GM23338 (cell line): Measurements from ENCODE around the gene DPYD. TPM values are rescaled to one million over a fixed set of nuclear protein-coding genes. Genes with fewer than 3 reads are reported as not detected.

Source experiments
- ATAC-seq: fragments of 200-7000 bp; cut with Tn5 transposase; 3 replicates; pipeline ENCODE4 v1.9.1; 2020
- DNase-seq: peaks from one replicate; pipeline ENCODE4 v3.0.0-alpha.2; 2015; ENCODE audit warnings: low spot score
- H2AFZ ChIP-seq: fragments of 200-600 bp; sonication (generic); 2 replicates; pipeline ENCODE4 v1.8.0; 2016; ENCODE audit warnings: antibody characterized with exemption, mild to moderate bottlenecking, moderate library complexity
- H3F3A ChIP-seq: fragments of 200-600 bp; sonication (generic); replicated peaks from 2 replicates; pipeline ENCODE4 v1.8.0; 2017; ENCODE audit warnings: antibody characterized with exemption, mixed run types, low read depth
- H3K27ac ChIP-seq: fragments of 200-600 bp; sonication (generic); 2 replicates; pipeline ENCODE4 v1.6.1; 2016; ENCODE audit warnings: low read depth
- H3K27me3 ChIP-seq: fragments of 200-600 bp; sonication (generic); 2 replicates; pipeline ENCODE4 v1.8.0; 2016; ENCODE audit warnings: mild to moderate bottlenecking, mixed run types, moderate library complexity; ENCODE audit not compliant: insufficient read depth
- H3K36me3 ChIP-seq: fragments of 200-600 bp; sonication (generic); 2 replicates; pipeline ENCODE4 v1.8.0; 2016; ENCODE audit warnings: mild to moderate bottlenecking; ENCODE audit not compliant: insufficient read depth
- H3K4me1 ChIP-seq: fragments of 200-600 bp; sonication (generic); 2 replicates; pipeline ENCODE4 v1.8.0; 2016; ENCODE audit warnings: mild to moderate bottlenecking, moderate library complexity; ENCODE audit not compliant: insufficient read depth
- H3K4me2 ChIP-seq: fragments of 200-600 bp; sonication (generic); 2 replicates; pipeline ENCODE4 v1.7.1; 2017; ENCODE audit warnings: mixed run types
- H3K4me3 ChIP-seq: fragments of 200-600 bp; sonication (generic); 2 replicates; pipeline ENCODE4 v1.6.1; 2016; ENCODE audit warnings: mixed run types
- H3K79me2 ChIP-seq: fragments of 200-600 bp; sonication (generic); replicated peaks from 2 replicates; pipeline ENCODE4 v1.8.0; 2017; ENCODE audit warnings: mild to moderate bottlenecking; ENCODE audit not compliant: insufficient read depth
- H3K9me2 ChIP-seq: fragments of 200-600 bp; sonication (generic); 2 replicates; pipeline ENCODE4 v1.8.0; 2017; ENCODE audit not compliant: insufficient read depth
- H4K20me1 ChIP-seq: fragments of 200-600 bp; sonication (generic); replicated peaks from 2 replicates; pipeline ENCODE4 v1.8.0; 2017; ENCODE audit warnings: mild to moderate bottlenecking; ENCODE audit not compliant: insufficient read depth
- H3K27ac Mint-ChIP-seq: 2 replicates; pipeline ENCODE4 v1.8.0; 2020; ENCODE audit warnings: inconsistent platforms, mild to moderate bottlenecking, moderate library complexity, mixed read lengths
- H3K27me3 Mint-ChIP-seq: 3 replicates; pipeline ENCODE4 v1.8.0; 2022; ENCODE audit warnings: low read depth, mild to moderate bottlenecking, moderate library complexity, mixed read lengths, inconsistent platforms; ENCODE audit not compliant: insufficient read depth, poor library complexity
- H3K36me3 Mint-ChIP-seq: 3 replicates; pipeline ENCODE4 v1.8.0; 2021; ENCODE audit warnings: low read depth, mild to moderate bottlenecking, inconsistent platforms, moderate library complexity, mixed read lengths
- H3K4me1 Mint-ChIP-seq: 3 replicates; pipeline ENCODE4 v1.8.0; 2020; ENCODE audit warnings: mild to moderate bottlenecking, inconsistent platforms, mixed read lengths
- H3K4me3 Mint-ChIP-seq: 3 replicates; pipeline ENCODE4 v1.8.0; 2021; ENCODE audit warnings: moderate library complexity, mild to moderate bottlenecking, inconsistent platforms, mixed read lengths
- H3K9me3 Mint-ChIP-seq: 3 replicates; pipeline ENCODE4 v1.8.0; 2020; ENCODE audit warnings: moderate library complexity, mild to moderate bottlenecking, inconsistent platforms, mixed read lengths
- CREB1 ChIP-seq: fragments of 250-450 bp; sonication (Bioruptor Pico); IDR thresholded peaks from 2 replicates; pipeline ENCODE4 v1.5.0; 2020; ENCODE audit warnings: low read depth, mild to moderate bottlenecking, moderate library complexity
- CTCF ChIP-seq, 2 experiments: fragments of 200-600 bp in 1 of 2; sonication (generic) in 1 of 2; conservative IDR thresholded peaks; 2 replicates each; pipeline versions ENCODE4 v1.5.1 to v1.6.1; 2016 to 2017; ENCODE audit warnings: antibody characterized with exemption in 2 of 2, low read depth in 2 of 2, mild to moderate bottlenecking in 2 of 2, moderate library complexity in 1 of 2
- EZH2 ChIP-seq: fragments of 200-600 bp; sonication (generic); IDR thresholded peaks from one replicate; pipeline ENCODE4 v1.8.0; 2017; ENCODE audit warnings: antibody characterized with exemption, mild to moderate bottlenecking, low read depth; ENCODE audit not compliant: unreplicated experiment
- EZH2phosphoT487 ChIP-seq: fragments of 200-600 bp; sonication (generic); IDR thresholded peaks from one replicate; pipeline ENCODE4 v1.8.1; 2018; ENCODE audit warnings: antibody characterized with exemption; ENCODE audit not compliant: unreplicated experiment
- JUNB ChIP-seq: IDR thresholded peaks from one replicate; pipeline ENCODE4 v1.6.1; 2016; ENCODE audit warnings: antibody characterized with exemption; ENCODE audit not compliant: unreplicated experiment
- NANOG ChIP-seq: IDR thresholded peaks from 2 replicates; pipeline ENCODE4 v1.6.1; 2016; ENCODE audit warnings: antibody characterized with exemption, borderline replicate concordance
- POLR2AphosphoS5 ChIP-seq: IDR thresholded peaks from 2 replicates; pipeline ENCODE4 v1.6.1; 2016; ENCODE audit warnings: antibody characterized with exemption, low read depth
- STAT1 ChIP-seq: IDR thresholded peaks from one replicate; pipeline ENCODE4 v1.6.1; 2016; ENCODE audit warnings: antibody characterized with exemption; ENCODE audit not compliant: unreplicated experiment
- ZNF114 ChIP-seq: fragments of 250-450 bp; sonication (Bioruptor Pico); IDR thresholded peaks from 2 replicates; pipeline ENCODE4 v1.5.0; 2020; ENCODE audit warnings: mild to moderate bottlenecking, moderate library complexity
- ZNF331 ChIP-seq: fragments of 250-450 bp; sonication (Bioruptor Pico); IDR thresholded peaks from 2 replicates; pipeline ENCODE4 v1.5.0; 2020; ENCODE audit warnings: low read depth, mild to moderate bottlenecking, moderate library complexity
- polyA plus RNA-seq: library from polyadenylated mRNA; unstranded; fragments of >200 nt; fragmentation: Nextera tagmentation; extraction: Ambion mirVana; gene quantifications from 2 replicates; pipeline ENCODE4 v1.2.1, GENCODE V29; 2016
- total RNA-seq: library from RNA; depleted of rRNA; stranded (reverse); fragments of >200 nt; shearing (Covaris generic); gene quantifications from 2 replicates; pipeline ENCODE4 v1.2.3, GENCODE V29; 2014
- TF ChIP-seq, protein P1 (sequence below): IDR thresholded peaks from 2 replicates; pipeline ENCODE4 v1.6.1; 2016; ENCODE audit warnings: antibody characterized with exemption
- TF ChIP-seq, protein P2 (sequence below): IDR thresholded peaks from one replicate; pipeline ENCODE4 v1.6.1; 2018; ENCODE audit warnings: antibody characterized with exemption; ENCODE audit not compliant: unreplicated experiment

Gene DPYD
- total and polyA plus RNA-seq, 2 experiments from 2014 or later, result 0.50 to 1.6 TPM

DNA sequence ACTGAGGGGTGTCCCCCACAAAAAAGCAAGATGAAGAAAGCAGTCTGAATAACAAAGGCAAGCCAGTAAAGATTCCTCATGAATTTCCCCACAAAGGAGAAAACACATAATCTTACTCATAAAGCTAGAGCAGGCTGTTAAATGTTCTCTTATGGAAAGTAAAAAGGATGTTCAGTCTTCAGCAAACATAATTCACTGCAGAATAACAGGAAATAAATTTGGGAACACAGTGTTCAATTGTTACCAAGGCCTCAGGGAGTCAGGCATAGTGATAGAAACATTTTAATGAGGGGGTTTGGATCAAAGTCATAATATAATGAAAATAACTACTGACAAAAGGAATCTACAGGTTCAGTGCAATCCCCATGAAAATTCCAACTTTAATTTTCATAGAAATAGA lies 297.6 kb downstream of the DPYD start:
- peak overlapping the region; percentile 30; the same call in 1 of the 2 replicates for H3K4me2 ChIP-seq
- H3K4me3 Mint-ChIP-seq, result no peak overlapping the region
- H3F3A ChIP-seq, result no peaks in the 10 kb centered on the region
- H3K9me3 Mint-ChIP-seq, result no peaks in the 10 kb centered on the region
- no peaks in the 10 kb centered on the region for H3K36me3 Mint-ChIP-seq
- peak overlapping the region; percentile 81 for H3K27ac Mint-ChIP-seq
- no peaks in the 10 kb centered on the region for H3K9me2 ChIP-seq
- no peaks in the 10 kb centered on the region for H4K20me1 ChIP-seq
- no peak overlapping the region for H3K27ac ChIP-seq
- no peak overlapping the region for H2AFZ ChIP-seq
- TF ChIP-seq JUNB (no peak), CTCF (conservative IDR thresholded peaks at IDR 0.05; ENCODE audit: low read depth in 2 of 2) (no peak), STAT1 (no peak), ZNF331 (no peak), CREB1 (CRISPR knock-in tag) (no peak)
- TF ChIP-seq, protein P1, sequence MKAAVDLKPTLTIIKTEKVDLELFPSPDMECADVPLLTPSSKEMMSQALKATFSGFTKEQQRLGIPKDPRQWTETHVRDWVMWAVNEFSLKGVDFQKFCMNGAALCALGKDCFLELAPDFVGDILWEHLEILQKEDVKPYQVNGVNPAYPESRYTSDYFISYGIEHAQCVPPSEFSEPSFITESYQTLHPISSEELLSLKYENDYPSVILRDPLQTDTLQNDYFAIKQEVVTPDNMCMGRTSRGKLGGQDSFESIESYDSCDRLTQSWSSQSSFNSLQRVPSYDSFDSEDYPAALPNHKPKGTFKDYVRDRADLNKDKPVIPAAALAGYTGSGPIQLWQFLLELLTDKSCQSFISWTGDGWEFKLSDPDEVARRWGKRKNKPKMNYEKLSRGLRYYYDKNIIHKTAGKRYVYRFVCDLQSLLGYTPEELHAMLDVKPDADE, result no peak
- H3K4me3 ChIP-seq, result no peak overlapping the region
- no peaks in the 10 kb centered on the region for H3K79me2 ChIP-seq
- ATAC-seq, result no peak
- no peaks in the 10 kb centered on the region for H3K27me3 ChIP-seq
- no peaks in the 10 kb centered on the region for H3K36me3 ChIP-seq
- H3K4me1 ChIP-seq, result peaks cover 9% of the 10 kb centered on the region; the same call in 1 of the 2 replicates
- peaks cover 10% of the 10 kb centered on the region; the same call in 2 of the 3 replicates for H3K4me1 Mint-ChIP-seq
- no peak for DNase-seq
- H3K27me3 Mint-ChIP-seq, result no peaks in the 10 kb centered on the region

GRCh38 chr1:97621955-97622354 lies 298.9 kb downstream of the DPYD start:
- no peak overlapping the region for H3K4me3 Mint-ChIP-seq
- peaks cover 10% of the 10 kb centered on the region; the same call in 2 of the 3 replicates for H3K4me1 Mint-ChIP-seq
- H3K27me3 Mint-ChIP-seq, result no peaks in the 10 kb centered on the region
- no peaks in the 10 kb centered on the region for H3K9me3 Mint-ChIP-seq
- H3K9me2 ChIP-seq, result no peaks in the 10 kb centered on the region
- H2AFZ ChIP-seq, result no peak overlapping the region
- no peak overlapping the region for H3K27ac Mint-ChIP-seq
- H4K20me1 ChIP-seq, result no peaks in the 10 kb centered on the region
- H3K79me2 ChIP-seq, result no peaks in the 10 kb centered on the region
- H3K4me2 ChIP-seq, result no peak overlapping the region
- H3K27me3 ChIP-seq, result no peaks in the 10 kb centered on the region
- H3K4me3 ChIP-seq, result no peak overlapping the region
- no peaks in the 10 kb centered on the region for H3F3A ChIP-seq
- DNase-seq, result no peak
- peaks cover 9% of the 10 kb centered on the region; the same call in 1 of the 2 replicates for H3K4me1 ChIP-seq
- no peaks in the 10 kb centered on the region for H3K36me3 ChIP-seq
- H3K27ac ChIP-seq, result no peak overlapping the region
- no peak for ATAC-seq
- no peaks in the 10 kb centered on the region for H3K36me3 Mint-ChIP-seq
- TF ChIP-seq CREB1 (CRISPR knock-in tag), result no peak
- TF ChIP-seq STAT1, result no peak
- TF ChIP-seq EZH2, result no peak
- TF ChIP-seq, protein P2, sequence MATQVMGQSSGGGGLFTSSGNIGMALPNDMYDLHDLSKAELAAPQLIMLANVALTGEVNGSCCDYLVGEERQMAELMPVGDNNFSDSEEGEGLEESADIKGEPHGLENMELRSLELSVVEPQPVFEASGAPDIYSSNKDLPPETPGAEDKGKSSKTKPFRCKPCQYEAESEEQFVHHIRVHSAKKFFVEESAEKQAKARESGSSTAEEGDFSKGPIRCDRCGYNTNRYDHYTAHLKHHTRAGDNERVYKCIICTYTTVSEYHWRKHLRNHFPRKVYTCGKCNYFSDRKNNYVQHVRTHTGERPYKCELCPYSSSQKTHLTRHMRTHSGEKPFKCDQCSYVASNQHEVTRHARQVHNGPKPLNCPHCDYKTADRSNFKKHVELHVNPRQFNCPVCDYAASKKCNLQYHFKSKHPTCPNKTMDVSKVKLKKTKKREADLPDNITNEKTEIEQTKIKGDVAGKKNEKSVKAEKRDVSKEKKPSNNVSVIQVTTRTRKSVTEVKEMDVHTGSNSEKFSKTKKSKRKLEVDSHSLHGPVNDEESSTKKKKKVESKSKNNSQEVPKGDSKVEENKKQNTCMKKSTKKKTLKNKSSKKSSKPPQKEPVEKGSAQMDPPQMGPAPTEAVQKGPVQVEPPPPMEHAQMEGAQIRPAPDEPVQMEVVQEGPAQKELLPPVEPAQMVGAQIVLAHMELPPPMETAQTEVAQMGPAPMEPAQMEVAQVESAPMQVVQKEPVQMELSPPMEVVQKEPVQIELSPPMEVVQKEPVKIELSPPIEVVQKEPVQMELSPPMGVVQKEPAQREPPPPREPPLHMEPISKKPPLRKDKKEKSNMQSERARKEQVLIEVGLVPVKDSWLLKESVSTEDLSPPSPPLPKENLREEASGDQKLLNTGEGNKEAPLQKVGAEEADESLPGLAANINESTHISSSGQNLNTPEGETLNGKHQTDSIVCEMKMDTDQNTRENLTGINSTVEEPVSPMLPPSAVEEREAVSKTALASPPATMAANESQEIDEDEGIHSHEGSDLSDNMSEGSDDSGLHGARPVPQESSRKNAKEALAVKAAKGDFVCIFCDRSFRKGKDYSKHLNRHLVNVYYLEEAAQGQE, result no peak
- TF ChIP-seq EZH2phosphoT487, result no peak
- TF ChIP-seq ZNF114 (CRISPR knock-in tag), result no peak
- TF ChIP-seq, protein P1, result no peak
- no peak for TF ChIP-seq POLR2AphosphoS5
- no peak for TF ChIP-seq NANOG
- TF ChIP-seq CTCF (conservative IDR thresholded peaks at IDR 0.05; ENCODE audit: low read depth in 2 of 2), result no peak
- no peak for TF ChIP-seq ZNF331
